ENCODE measurements around the gene PRSS36.

Gene PRSS36

DNA sequence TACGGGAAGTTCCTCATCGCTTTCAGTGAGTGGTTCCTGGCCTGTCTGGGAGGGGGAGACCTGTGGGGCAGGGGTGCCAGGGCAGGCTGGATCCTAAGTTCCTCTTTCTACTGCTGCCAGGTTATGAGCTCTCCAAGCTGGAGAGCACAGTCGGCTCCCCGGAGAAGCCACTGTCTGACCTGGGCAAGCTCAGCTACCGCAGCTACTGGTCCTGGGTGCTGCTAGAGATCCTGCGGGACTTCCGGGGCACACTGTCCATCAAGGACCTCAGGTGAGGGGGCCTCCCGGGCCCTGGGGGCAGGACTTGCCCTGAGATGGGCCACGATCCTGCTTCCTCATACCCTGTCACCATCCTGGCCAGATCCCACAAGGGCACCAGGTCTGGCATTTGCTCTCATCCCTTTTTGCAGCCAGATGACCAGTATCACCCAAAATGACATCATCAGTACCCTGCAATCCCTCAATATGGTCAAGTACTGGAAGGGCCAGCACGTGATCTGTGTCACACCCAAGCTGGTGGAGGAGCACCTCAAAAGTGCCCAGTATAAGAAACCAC, 19.5 kb downstream of the PRSS36 start:
- TF ChIP-seq, protein P1, sequence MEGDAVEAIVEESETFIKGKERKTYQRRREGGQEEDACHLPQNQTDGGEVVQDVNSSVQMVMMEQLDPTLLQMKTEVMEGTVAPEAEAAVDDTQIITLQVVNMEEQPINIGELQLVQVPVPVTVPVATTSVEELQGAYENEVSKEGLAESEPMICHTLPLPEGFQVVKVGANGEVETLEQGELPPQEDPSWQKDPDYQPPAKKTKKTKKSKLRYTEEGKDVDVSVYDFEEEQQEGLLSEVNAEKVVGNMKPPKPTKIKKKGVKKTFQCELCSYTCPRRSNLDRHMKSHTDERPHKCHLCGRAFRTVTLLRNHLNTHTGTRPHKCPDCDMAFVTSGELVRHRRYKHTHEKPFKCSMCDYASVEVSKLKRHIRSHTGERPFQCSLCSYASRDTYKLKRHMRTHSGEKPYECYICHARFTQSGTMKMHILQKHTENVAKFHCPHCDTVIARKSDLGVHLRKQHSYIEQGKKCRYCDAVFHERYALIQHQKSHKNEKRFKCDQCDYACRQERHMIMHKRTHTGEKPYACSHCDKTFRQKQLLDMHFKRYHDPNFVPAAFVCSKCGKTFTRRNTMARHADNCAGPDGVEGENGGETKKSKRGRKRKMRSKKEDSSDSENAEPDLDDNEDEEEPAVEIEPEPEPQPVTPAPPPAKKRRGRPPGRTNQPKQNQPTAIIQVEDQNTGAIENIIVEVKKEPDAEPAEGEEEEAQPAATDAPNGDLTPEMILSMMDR (IDR thresholded peaks at IDR 0.05; ENCODE audit: low read depth, low read length), result no peak
- H3K36me3 ChIP-seq, result peaks cover 11% of the 10 kb centered on the region
- DNase-seq, result no peak
- H3K4me1 ChIP-seq, result peaks cover 23% of the 10 kb centered on the region
- no peaks in the 10 kb centered on the region for H3K27me3 ChIP-seq
- no peaks in the 10 kb centered on the region for H3K9me3 ChIP-seq
- H3K4me3 ChIP-seq (ENCODE audit: low read depth, low read length), result no peak overlapping the region

DNA sequence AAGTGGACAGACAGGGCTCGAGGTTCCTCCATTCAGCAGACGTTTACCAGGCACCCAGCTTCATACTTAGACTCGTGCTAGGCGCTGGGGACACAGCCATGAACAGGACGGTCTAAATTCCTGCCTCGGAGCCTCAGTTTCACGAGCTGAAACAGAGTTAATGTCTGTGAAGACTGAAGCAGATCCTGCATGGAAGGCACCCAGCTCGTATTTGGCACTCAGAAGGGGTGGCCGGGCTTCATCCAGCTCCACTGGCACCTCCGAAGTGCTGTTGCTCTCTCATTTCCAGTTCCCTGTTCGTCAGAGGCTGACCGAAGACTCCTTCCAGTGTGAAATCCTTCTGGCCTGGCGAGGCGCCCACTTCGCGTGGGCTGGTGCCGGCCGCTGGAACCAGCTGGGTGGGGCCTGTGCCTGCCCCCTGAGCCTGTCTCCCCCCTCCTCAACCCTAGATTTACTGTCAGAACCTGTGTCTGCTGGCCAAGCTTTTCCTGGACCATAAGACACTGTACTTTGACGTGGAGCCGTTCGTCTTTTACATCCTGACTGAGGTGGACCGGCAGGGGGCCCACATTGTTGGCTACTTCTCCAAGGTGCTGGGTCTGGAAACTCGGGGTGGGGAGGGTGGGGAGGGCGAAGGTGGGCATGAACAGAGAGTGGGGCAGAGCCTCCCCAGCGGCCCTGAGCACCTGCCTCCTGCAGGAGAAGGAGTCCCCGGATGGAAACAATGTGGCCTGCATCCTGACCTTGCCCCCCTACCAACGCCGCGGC, 20.1 kb downstream of the PRSS36 start:
- DNase-seq, result no peak
- TF ChIP-seq, protein P1 (IDR thresholded peaks at IDR 0.05; ENCODE audit: low read depth, low read length), result no peak
- no peaks in the 10 kb centered on the region for H3K27me3 ChIP-seq
- H3K4me3 ChIP-seq (ENCODE audit: low read depth, low read length), result no peak overlapping the region
- H3K4me1 ChIP-seq, result peaks cover 17% of the 10 kb centered on the region
- no peaks in the 10 kb centered on the region for H3K9me3 ChIP-seq
- peaks cover 11% of the 10 kb centered on the region for H3K36me3 ChIP-seq

DNA sequence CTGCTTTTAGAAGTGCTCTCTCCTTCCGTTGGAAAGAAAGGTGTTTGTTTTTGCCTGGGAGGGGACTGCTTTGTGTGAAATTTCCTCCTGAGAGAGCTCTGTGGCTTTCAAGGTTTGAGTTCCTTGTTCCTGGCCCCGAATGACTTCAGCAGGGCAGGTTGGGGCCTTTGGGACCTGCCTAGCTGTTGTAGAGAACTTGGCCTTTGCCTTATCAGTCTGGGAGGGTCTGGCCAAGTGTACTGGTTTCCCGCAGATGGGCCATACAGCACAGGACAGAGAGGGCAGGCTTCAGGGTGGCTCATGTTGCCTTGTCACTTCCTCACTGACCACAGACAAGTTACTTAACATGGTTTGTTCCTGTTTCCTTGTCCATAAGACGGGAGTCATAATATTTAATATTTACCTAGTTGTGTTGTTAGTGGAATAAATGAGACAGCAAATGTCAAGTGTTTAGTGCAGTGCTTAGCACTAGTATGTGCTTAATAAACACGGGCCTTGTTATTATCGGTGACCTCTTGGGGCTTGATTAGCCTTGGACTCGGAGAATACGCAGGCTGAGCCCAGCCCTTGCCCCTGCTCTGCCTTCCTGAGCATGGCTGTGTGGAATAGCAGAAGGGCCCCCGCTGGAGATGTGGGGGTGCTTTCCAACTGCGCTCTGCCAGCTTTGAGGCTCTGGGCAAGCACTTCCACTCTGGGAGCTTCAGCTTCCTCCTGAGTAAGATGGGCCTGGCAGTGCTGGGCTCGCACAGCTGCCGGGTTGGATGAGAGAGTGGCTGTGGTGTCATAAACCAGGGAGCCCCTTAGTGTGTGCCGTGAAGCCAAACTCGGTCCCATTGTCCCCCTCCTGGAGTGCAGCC, 20.9 kb downstream of the PRSS36 start:
- no peak overlapping the region for H3K4me3 ChIP-seq (ENCODE audit: low read depth, low read length)
- no peak for DNase-seq
- peaks cover 10% of the 10 kb centered on the region for H3K4me1 ChIP-seq
- H3K27me3 ChIP-seq, result no peaks in the 10 kb centered on the region
- H3K36me3 ChIP-seq, result peaks cover 15% of the 10 kb centered on the region
- TF ChIP-seq, protein P1 (IDR thresholded peaks at IDR 0.05; ENCODE audit: low read depth, low read length), result no peak
- H3K9me3 ChIP-seq, result no peaks in the 10 kb centered on the region

DNA sequence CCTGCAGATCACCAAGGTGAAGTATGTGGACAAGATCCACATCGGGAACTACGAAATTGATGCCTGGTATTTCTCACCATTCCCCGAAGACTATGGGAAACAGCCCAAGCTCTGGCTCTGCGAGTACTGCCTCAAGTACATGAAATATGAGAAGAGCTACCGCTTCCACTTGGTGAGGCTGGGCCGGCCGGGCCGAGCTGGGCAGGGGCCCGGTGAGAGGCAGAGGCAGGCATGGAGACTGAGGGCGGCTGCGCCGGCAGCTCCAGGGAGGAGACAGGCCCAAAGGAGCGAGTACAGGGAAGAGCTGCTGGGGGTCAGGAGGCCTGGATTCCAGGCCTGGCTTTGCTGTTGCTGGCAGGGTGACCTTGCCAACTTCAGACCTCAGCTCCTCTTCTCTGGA, 22.7 kb downstream of the PRSS36 start:
- peaks cover 21% of the 10 kb centered on the region for H3K36me3 ChIP-seq

DNA sequence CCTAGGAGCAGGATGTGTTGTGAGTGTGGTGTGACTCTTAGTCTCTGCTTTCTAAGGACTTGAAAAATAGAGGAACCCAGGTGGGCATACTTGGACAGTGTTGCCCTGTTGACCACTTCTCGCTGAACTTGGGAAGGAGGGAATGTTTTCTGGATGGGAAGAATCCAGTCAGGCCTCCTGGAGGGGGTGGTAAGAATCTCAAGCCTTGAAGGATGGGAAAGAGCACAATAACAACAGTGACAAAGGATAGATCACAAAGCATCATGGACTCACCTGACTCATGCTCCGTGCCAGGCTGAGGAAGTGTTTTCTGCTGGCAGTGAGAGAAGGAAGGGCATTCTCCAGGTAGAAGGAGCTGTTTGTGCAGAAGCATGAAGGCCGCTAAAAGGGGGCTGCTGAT, 24.0 kb downstream of the PRSS36 start:
- Histone ChIP-seq H3K36me3 (peaks cover 28% of the 10 kb centered on the region), H3K27me3 (no peaks in the 10 kb centered on the region), H3K4me3 (ENCODE audit: low read depth, low read length) (no peak overlapping the region), H3K4me1 (no peaks in the 10 kb centered on the region), H3K9me3 (no peaks in the 10 kb centered on the region)
- TF ChIP-seq, protein P1 (IDR thresholded peaks at IDR 0.05; ENCODE audit: low read depth, low read length), result no peak
- DNase-seq, result no peak

More for the DNA sequence above, 22.7 kb downstream of the PRSS36 start:
- Histone ChIP-seq H3K27me3 (no peaks in the 10 kb centered on the region), H3K9me3 (no peaks in the 10 kb centered on the region), H3K4me1 (no peaks in the 10 kb centered on the region), H3K4me3 (ENCODE audit: low read depth, low read length) (no peak overlapping the region)
- TF ChIP-seq, protein P1 (IDR thresholded peaks at IDR 0.05; ENCODE audit: low read depth, low read length), result no peak
- no peak for DNase-seq
